Renal pelvis (tissue), 12 donors: Measurements from ENCODE around the gene COL23A1. TPM values are rescaled to one million over a fixed set of nuclear protein-coding genes. Genes with fewer than 3 reads are reported as not detected.

Source experiments
- DNase-seq: peaks from one replicate; pipeline ENCODE4 v3.0.0-alpha.2; 2013
- long read RNA-seq, 16 experiments: transcript quantifications; one replicate each; lab custom pipeline, GENCODE V29; 2026
- polyA plus RNA-seq, 3 donors: library from polyadenylated mRNA; unstranded; fragments of 120-200 nt; gene quantifications; one replicate each; pipeline ENCODE4 v1.2.1, GENCODE V29; 2013; ENCODE audit not compliant: insufficient read length in 3 of 3

Gene COL23A1
- 1 to 10 TPM; 6.3 to 9.0 (median 7.1) TPM for polyA plus RNA-seq
- long read RNA-seq, donor 1, result 0 reads
- long read RNA-seq, donor 2, result 0 reads
- long read RNA-seq, donor 3, result 0 reads
- long read RNA-seq, donor 4, result 0 reads
- long read RNA-seq, donor 5, result 0 reads
- long read RNA-seq, donor 6, result 0 reads
- long read RNA-seq, donor 7, result 0 reads
- long read RNA-seq, donor 8, result 0 reads
- long read RNA-seq, donor 9, result 0 reads
- long read RNA-seq, donor 10, result 0 reads
- long read RNA-seq, donor 11, result 0 reads
- long read RNA-seq, donor 12, result 0 reads
- long read RNA-seq, donor 13, result 0 reads
- long read RNA-seq, donor 14, result 0 reads
- long read RNA-seq, donor 15, result 0 reads
- long read RNA-seq, donor 16, result 0 reads

DNA sequence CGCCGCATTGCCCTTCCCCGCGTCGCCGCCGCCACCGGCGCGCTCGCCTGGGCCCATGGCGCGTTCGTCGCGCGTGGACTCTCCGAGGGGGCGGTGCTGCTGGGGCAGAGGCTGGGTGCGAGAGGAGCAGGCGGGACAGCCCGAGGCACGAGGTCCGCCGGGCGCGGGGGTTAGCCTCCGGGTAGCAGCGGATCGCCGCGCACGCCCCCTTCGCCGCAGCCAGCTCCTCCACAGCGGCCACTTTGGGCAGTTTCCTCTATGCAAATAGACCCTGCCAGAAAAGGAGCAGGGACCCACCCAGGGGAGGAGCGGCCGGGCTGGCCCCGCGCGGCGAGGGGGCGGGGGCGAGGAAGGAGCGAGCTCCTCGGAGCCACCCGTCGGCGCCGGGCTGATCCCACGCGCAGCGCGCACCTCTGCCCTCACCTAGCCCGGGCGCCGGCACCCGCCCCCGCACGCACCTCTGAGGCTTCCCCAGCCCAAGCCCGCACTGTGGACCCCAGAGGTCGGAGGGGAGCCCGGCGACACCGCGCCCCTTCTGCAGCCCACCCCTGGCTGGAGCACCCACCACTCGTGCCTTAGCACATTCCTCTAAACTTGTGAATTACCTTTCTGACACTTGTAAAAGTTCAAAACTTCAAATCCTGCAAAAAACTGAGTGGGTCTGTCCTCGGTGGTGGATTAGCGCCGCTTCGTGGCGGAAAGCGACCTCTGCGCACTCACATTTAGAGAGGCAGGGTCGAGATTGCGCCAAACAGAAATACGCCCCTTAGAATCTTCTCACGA, at the start of gene COL23A1:
TSS of gene COL23A1 (minus strand) at position 253 of the 783 bp plus-strand sequence.
- DNase-seq, result peak; percentile 72

- no peak for DNase-seq
These were observed 47.3 kb upstream of the COL23A1 start for GRCh38 chr5:178637356-178638074.

DNA sequence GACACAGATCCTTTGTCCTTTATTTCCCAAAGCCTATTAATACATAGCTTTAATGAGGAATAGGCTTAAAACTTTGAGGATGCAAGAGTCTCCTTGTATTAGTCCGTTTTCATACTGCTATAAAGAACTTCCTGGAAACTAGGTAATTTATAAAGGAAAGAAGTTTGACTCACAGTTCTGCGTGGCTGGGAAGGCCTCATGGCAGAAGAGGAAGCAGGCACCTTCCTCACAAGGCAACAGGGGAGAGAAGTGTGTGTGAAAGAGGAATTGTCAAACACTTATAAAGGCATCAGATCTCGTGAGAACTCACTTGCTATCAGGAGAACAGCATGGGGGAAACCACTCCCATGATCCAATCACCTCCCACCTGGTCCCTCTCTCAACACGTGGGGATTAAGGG, 42.1 kb upstream of the COL23A1 start:
- no peak for DNase-seq

DNA sequence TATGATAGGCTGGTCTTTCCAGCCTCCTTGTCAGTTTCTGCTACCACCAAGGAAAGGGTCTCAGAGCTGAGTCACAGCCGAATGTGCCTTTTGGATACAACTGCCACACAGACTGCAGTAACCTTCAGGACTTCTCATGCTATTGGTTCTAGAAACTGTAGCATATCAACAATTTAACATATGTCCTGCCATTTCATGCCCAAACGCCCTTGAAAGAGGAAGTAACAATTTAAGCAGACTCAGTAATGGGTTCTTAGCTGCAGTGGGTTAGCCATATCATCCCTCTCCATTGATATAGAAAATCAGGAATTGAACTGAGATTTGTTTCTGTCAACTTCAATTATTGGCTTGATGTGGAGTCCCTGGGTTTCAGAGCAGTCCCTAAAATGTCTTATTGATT, 40.8 kb upstream of the COL23A1 start:
- no peak for DNase-seq

DNA sequence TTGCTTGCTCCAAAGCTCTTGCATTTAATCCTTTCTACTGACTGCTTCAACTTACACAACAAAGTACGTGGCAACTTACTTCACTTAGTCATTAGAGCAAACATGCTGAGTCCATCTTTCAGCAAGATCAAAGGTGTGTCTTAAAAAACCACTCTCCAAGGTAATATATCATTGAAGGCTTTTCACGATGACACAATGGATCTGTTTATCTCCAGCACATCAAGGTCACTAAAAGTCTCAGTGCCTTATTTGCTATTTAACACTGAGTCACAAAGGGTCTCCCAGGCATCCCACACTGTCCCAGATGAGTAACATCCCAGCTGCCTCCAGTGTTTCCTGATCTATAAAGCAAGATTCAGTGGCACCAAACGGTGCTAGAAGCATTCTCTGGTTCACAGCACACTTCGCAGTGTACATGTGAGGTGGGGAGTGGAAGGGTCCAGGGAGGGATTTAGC, 40.3 kb upstream of the COL23A1 start:
- no peak for DNase-seq

- no peak for DNase-seq
These were observed 37.0 kb upstream of the COL23A1 start for GRCh38 chr5:178627259-178627598.

DNA sequence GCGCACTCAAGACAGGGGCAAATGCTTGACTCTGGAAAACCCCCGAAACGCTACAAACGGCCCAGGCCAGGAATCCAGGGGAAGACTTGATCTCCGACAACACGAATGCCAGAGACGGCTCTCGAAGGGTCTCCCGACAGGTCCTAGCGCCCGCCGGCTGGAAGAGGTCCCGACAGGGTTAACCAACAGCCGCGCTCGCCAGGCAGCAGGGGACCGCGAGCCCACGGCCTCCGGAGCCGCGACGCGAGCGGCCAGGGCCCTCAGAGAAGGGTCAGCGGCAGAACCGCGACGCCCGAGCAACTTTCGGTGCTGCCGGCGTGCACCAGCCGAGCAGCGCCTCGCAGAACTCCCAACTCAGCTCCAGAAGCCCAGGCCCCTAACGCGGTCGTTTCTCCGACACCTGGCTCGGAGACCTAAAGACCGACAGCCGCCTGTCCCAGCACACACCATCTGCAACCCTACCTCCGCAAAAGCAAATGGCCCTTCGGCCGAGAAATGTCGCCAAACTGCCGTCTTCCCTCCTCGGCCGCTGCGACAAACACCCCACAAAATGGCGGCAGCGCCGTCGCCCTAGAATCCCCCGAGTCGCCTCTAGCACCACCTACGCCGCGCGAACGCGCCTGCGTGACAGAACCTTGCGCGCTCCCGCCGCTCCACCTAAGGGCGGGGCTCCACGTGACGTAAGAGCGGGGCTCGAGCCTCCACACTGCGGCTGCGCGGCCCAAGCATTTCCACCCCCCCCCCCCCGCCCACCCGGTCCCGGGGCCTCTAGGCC, 36.5 kb upstream of the COL23A1 start, which contains the start of gene CLK4:
TSS of gene CLK4 (minus strand) at position 567 of the 775 bp plus-strand sequence. CDS start 3,634 bp downstream, outside the sequence.
- DNase-seq, result peak; percentile 94

DNA sequence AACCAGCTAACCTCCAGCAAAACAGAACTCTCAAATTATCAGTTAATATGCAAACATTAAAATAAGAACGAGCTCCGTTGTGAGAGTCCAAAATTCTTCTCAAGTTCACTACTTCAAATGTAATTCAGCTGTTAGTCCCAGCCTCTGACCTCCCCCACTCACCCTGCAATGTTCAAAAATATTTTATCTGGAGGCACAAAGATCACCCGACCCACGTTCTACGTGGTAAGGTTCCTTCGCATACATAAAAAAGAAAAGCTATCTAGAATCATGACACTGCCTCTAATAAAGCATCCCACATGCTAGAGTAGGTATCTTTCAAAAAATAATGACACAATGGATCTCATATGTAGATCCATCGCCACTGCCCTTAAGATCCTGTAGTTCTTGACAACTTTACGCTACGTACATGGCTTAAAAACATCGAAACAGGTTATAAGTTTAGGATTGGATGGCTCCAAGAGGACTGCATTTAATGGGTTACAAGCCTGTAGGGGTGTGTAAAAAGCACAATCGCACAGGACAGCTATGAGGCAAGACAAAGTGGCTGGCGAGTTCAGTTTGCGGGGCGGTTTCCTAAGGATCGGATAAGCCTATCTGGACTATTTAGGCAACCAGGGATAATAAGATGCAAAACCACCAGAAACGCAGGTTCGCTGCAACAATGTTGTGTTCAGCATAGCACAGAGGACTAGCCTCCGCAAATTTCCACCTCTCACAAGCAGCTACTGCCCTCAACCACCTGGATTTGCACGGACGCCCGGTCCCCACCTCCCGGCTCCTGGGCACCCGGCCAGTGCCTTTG, 35.7 kb upstream of the COL23A1 start:
- peak; percentile 30 for DNase-seq

DNA sequence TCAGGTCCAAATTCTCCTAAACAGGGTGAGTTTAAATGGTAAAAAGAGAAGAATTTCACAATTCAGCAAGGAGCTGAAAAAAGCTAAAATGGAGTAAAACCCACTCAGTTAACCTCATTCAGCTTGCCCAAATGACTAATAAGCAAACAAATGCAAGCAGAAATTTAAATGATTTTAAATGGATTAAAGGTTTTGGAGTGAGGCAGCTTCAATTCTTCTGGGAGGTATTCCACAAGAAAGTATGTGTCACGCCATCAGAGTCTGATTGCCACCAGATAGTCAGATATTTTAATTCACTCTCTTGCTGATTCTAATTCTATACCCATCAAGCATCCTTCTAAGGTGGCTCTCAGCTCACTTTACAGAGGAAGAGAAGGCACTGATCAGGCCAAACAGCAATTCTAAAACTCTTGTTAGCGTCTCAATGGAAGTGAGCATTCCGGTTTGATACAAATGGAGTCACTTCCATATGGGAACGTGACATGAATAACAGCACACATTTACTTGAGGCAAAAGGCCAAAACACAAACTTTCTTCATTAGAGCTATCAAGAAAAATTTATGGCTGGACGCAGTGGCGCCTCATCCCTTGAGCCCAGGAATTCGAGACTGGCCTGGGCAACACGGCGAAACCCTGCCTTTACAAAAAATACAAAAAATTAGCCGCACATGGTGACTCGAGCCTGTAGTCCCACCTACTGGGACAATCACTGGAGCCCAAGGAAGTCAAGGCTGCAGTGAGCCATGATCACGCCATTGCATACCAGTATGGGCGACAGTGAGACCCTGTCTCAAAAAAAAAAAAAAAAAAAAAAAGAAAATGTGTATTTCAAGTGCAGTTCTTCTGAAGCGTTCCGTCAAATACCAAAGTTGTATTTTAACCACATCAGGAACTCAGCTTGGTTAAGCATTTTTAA, 34.7 kb upstream of the COL23A1 start:
- DNase-seq, result peak; percentile 50

DNA sequence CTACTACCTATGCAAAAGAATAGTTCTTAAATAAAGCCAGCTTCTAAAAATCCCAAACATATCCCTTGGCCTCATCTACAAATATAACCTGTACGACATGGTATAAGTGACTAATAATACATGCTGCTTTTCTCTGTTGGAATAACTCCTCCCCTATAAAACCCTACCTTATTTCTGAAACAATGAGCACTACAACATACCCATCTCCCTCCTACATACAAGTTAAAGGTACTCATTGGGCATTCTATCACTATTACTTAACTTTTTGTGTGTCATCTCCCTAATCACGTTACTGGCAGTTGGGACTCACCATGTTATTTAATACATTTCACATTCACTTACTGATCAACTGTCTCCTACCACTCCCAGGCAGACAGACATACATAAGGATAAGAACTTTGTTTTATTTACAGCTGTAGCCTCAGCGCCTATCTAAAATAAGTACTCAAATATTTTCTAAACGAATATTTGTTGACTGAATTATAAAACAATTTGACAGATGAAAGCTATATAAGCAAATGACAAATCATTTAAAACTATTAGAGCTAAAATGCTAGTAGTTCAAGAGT, 32.6 kb upstream of the COL23A1 start:
- no peak for DNase-seq

- no peak for DNase-seq
These were observed 29.2 kb upstream of the COL23A1 start for GRCh38 chr5:178619390-178619789.

GRCh38 chr5:178612299-178612698, 22.1 kb upstream of the COL23A1 start:
- DNase-seq, result no peak

DNA sequence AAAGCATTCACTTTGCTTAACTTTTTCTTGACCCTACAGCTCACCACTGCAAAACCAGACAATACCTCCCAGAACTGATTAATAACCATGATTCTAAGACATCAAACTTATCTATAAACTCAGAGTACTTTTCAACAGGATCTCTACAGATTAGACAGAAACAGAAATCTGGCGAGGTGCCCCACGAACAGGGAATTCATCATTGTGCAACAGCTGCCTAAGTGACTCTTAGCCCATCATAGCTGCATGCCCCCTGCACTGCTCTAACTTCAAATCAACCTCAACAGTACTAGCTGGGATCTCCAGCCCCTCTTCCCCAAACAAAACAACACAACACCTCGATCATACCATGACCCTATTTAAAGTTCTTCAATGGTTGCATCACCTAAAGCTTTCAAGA, 16.1 kb upstream of the COL23A1 start:
- DNase-seq, result no peak

- no peak for DNase-seq
These were observed 15.6 kb upstream of the COL23A1 start for GRCh38 chr5:178605788-178606187.

DNA sequence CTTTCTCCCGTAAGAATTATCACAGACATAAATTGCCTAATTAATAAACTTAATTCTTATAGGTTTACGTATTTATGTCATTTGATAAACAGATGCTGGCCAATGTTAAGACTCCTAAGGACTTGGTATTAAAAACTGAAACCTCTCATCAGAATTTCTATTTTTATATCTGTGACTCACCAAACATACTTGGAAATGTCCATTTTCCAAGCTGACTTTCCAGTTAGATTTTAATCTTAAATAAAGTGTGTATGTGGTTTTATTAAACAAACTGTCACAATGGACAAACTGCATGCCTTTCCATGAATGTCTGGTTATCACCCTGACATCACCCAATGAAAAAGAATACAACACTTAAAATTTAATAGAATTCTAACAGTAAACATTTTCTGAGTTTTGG, 12.6 kb upstream of the COL23A1 start:
- no peak for DNase-seq

DNA sequence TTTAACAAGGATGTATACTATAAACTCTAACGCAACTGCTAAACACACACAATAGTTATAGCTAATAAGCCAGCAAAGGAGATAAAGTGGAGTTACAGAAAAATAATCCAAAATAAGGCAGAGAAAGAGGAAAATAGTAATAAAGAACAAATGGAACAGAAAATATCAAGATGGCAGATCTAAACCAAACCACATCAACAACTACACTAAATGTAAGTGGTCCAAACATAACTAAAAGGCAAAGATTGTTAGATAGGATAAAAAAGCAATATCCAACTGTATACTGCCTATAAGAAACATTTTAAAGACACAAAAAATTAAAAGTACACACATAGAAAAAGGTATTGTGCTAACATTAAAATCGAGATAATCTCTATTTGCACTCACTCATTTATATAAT, 5.6 kb upstream of the COL23A1 start:
- no peak for DNase-seq

GRCh38 chr5:178595150-178595549, 5.0 kb upstream of the COL23A1 start:
- DNase-seq, result no peak

GRCh38 chr5:178590924-178591423, 781 bp upstream of the COL23A1 start:
- no peak for DNase-seq
